Glomerular visceral epithelial cell (primary cell): ENCODE data around the gene TSGA10.

Experiments
- DNase-seq: peaks from one replicate; pipeline ENCODE4 v3.0.0-alpha.2; 2016; ENCODE audit errors: extremely low spot score

Gene TSGA10

GRCh38 chr2:98947554-98947953 is 207.2 kb downstream of the TSGA10 start:
- no peak for DNase-seq
